NCI-H748 (cell line): Measurements from ENCODE around the gene MYG1.
"Not testable (repeated sequence)": the region's sequence is repeated elsewhere in the genome, so short reads cannot be mapped to it uniquely, and the experiment has no call there.

Source experiments
- DNase-seq: peaks from one replicate; lab custom pipeline; 2025; ENCODE audit not compliant: unreplicated experiment; lab: John Stamatoyannopoulos, UW

MYG1 gene

GRCh38 chr12:53325511-53326061 is 26.1 kb downstream of the MYG1 start:
- peak; percentile 59 for DNase-seq

DNA sequence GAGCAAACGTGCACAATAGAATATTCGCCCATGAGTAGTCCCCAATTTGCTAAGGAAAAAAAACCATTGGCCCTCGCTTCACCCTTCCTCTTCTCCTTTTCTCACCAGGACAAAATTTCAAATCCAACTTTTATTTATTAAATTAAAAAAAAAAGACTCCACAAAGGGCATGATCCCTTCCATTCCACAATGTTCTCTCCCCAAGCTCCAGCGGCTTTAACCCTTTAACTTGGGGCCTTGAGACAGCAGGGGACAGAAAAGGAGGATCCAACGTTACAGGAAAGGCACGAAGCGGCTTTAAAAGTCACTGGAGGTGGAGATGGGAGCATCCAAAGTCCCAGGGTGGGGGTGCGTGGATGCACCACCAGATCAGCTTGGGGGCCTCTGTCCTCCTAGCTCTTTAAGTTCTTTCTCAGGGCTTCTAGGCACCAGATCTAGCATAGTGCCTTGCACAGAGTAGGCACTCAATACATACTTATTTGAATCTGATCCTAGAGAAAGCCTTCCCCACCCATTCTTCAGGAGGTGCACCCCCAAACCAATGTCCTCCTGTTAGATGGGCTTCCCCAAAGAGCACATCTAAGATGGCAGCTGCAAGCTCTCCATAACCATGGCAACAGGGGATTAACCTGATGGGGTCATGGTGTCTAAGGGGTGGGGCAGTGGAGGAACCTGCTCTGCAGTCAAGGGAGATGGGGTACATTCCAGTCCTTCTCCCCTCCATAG is 27.1 kb downstream of the MYG1 start:
- peak; percentile 20 for DNase-seq

DNA sequence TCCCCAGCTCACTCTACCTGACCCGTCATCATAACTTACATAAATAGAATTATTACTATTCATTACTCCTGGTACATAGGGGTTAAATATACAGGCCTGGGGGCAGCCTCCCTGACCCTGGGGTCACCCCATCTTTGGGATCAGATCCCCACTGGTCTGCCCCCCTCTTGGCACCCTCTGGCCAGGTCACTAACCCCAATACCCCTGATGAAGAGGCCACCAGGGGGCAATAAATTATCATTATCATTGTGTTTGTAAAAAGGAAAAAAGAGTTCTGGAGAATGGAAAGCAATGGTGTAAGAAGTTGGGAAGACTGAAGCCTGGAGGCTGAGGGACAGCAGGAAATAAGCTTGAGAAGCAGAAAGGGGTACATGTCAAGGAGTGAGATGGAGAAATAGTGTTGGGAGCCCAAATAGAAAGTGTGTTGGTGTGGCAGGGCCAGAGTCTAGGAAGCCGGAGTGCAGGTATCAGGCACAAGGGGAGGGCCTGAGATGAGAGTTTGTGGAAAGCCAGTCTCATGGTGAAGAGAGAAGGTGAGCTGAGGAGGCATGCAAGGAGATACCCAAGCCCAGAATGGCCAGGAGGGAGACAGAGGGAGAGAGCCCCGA is 28.0 kb downstream of the MYG1 start:
- DNase-seq, result no peak

DNA sequence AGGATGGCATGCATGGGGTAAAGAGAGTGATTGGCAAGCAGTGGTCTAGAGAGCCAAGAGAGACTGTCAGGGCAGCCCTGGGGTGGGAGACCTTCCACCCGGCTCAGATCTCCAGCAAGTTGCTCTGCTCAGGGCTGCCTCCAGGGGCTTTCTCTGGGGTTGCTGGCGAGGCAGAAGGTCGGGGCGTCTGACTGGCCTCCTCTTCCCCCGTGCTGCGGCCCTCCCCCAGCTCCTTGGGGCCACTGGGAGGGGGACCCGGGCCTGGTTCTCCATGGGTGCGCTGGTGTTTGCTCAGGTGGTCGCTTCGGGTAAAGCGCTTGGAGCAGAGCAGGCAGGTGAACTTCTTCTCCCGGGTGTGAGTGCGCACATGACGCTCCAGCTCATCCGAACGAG is 28.5 kb downstream of the MYG1 start:
- no peak for DNase-seq

- no peak for DNase-seq
These were observed 31.2 kb downstream of the MYG1 start for GRCh38 chr12:53330671-53331070.

- DNase-seq, result not testable (repeated sequence)
These were observed 32.8 kb downstream of the MYG1 start for GRCh38 chr12:53332339-53332738.

DNA sequence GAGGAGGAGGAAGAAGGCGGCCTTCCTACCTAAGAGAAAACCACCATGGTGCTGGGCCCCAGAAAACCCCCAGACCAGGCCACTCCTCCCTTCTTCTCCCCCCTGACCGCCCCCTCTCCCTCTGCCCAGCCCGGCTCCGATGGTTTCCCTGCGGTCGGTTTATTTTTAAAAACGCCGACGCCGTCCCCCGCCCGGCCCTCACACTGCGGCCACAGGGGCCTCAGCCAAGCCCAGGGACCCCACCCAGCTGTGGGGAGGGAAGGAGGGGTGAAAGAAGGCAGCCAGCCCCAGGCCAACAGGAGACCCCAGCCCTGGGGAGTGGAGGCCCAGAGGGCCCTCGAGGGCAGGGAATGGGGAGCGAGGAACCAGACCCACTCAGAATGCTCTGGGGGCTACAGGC is 33.2 kb downstream of the MYG1 start:
- no peak for DNase-seq

GRCh38 chr12:53333289-53333688 is 33.8 kb downstream of the MYG1 start:
- DNase-seq, result no peak

DNA sequence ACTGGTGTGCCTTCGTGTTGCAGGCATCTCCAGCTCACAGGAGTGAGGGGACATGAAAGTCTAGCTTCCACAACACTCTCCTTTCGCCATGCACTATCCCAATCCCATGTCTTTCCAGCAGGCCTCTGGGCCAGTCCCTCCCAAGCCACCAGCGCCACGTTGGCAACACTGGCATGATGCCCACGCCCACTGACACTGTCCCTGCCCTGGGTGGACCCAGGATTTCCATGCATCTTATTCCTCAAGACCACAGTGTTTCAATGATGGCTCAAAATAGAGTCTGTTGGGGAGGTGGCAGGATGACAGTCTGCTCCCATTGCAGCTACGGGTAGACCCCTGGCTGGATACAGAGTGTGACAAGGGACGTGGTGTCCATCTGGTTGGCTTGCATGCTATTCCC is 34.4 kb downstream of the MYG1 start:
- DNase-seq, result no peak

DNA sequence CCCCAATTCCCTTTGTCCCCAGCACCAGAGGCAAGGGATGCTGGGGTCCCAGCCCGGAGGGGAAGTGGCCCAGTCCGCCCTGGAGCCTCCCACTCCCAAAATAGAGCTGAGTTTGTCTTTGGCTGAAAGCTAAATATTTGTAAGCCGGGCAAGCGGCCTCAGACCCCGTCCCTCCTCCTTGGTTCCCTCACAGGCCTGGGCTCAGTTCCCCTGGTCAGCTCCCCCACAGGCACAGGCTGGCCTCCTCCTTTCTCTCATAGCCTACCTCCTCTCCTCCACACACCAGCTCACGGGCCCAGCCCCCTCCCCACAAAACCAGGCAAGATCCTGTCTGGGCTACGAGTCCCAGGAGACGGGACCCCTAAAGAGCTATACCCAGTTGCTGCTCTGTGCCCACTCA is 35.3 kb downstream of the MYG1 start:
- DNase-seq, result no peak

DNA sequence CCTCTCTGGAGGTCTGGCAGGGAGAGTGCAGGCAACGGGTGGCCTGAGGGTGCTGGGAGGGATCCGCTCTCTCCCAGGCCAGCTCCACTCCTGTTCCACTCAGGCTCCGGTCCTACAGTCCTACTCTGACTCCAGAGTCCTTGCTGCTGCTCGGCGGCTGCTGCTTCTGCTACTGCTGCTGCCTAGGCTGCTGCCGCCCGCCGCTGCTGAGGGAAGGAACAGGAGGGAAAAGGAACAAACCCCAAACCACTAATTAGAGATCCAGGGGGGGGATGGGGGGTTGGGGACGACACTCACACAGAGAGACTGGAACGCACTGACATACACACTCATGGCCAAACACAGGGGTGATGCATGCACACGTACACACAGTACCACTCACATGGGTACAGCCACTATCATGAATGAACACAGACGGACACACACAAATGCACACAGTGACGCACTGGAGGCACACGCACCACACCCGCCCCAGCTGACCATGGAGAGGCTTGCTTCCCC is 36.7 kb downstream of the MYG1 start, which contains the start of gene SP7:
SP7 (minus strand) TSS at position 174 of the 501 bp plus-strand sequence. CDS start 708 bp downstream, outside the sequence.
- DNase-seq, result no peak

DNA sequence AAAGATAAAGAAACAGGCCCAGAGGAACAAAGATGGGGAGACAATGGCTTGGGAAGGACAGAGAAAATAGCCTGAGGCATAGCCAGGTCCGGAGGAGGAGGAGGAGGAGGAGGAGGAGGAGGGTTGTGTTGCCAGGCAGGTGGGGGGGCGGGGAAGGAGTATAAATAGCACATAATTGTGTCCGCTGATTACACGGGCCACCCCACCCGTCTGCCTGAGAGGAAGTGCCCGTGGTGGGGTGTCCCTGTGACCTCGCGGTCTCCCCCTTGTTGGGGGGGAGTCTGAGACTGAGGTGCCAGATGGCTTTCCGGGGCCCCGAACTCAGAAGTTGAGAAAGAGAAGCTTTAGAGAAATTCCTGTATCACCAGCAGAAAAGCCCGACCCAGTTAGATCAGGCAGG is 38.5 kb downstream of the MYG1 start:
- no peak for DNase-seq

- no peak for DNase-seq
These were observed 39.4 kb downstream of the MYG1 start for GRCh38 chr12:53338916-53339315.

DNA sequence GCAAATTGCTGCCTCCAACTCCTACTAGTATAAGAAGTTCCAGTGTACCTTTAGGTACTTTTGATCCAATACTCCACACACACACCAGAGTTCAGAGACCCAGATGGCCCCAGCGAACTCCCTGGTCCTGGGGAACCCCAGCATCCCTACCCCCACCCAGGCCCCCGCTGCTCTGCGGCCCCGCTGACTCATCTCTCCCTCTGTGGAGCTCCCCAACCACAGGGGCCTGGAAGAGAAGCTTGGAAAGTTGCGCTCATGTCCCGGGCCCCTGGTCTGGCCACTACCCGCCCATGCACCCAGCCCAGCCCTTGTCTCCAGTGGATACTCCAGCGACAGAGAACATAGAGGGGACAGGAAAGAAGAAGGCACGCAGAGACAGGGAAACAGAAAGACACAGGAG is 40.9 kb downstream of the MYG1 start:
- no peak for DNase-seq

GRCh38 chr12:53343449-53343848 is 44.0 kb downstream of the MYG1 start:
- DNase-seq, result no peak

DNA sequence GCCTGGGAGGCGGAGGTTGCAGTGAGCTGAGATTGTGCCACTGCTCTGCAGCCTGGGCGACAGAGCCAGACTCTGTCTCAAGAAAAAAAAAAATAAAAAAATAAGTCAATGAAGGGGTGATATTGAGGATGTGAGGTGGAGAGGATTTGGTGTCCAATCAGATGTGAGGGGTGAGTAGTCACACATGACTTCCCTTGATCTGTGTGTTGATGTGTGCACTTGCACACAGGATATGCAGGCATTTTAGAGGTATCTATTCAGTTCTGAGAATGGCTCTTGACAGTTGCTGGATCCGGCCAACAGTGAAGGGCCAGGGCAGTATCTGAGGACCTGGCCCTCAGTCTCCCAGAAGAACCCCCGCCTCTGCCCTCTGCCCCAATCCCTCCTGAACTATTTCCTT is 44.5 kb downstream of the MYG1 start:
- no peak for DNase-seq

GRCh38 chr12:53344487-53344823 is 45.0 kb downstream of the MYG1 start:
- no peak for DNase-seq

GRCh38 chr12:53344824-53345485 is 45.5 kb downstream of the MYG1 start:
- peak; percentile 56 for DNase-seq

- no peak for DNase-seq
These were observed 46.1 kb downstream of the MYG1 start for GRCh38 chr12:53345486-53346188.

DNA sequence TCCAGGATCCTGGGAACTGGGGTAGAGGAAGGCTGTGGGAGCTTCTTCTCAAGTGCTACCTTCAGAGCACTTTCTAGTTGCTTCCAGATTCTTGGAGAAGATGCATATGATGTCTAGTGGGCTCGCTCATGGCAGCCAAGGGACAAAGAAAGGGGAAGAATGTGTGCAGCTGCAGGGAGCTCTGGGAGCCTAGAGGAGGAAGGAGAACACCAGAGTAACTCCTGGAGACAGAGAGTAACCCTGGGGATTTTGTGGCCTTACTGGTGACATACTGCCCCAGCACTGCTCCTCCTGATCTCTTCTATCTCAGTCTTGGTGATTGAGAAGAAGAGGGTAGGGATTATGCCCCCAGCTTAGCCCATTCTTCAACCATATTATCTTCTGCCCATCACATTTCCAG is 47.0 kb downstream of the MYG1 start:
- no peak for DNase-seq

DNA sequence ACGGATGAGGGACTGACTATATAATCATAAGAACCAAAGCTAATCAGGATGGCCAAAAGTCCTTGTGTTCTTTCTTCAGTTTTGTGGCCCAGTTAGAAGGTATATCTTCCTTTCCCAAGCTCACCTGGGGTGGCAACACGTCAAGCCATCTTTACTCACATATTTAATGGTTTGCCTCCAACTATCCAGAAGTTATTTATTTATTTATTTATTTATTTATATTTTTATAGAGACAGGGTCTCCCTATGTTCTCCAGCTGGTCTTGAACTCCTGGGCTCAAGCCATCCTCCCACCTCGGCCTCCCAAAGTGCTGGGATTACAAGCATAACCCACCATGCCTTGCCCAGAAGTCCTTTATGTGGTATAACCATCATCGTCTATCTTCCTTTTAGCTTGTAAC is 48.4 kb downstream of the MYG1 start:
- DNase-seq, result no peak
